K562 (cell line): ENCODE measurements around the gene EEF1A2. TPM values are rescaled to one million over a fixed set of nuclear protein-coding genes. Genes with fewer than 3 reads are reported as not detected.

Source experiments
- ATAC-seq: fragments of 200-7000 bp; cut with Tn5 transposase; 3 replicates; pipeline ENCODE4 v1.9.1; 2020; ENCODE audit warnings: moderate library complexity
- BruUV-seq: library from RNA; stranded (reverse); fragments of 400-500 nt; replicated peaks from 2 replicates; lab custom pipeline; 2021; lab: Mats Ljungman, UMichigan
- CTCF ChIA-PET: fragments of 300-600 bp; formaldehyde crosslinking; extraction: SDS; loops from one replicate; lab custom pipeline; 2021; ENCODE audit warnings: low intra/inter-chr PET ratio; lab: Yijun Ruan, JAX
- POLR2A ChIA-PET: fragments of 300-600, 350-650 bp; sonication (Branson Sonifier 250); formaldehyde crosslinking; extraction: SDS; loops from one replicate; lab custom pipeline; 2021; ENCODE audit warnings: antibody characterized with exemption, inconsistent platforms; lab: Yijun Ruan, JAX
- DNase-seq, 4 experiments: peaks; one replicate each; pipeline versions ENCODE4 v3.0.0 to v3.0.0-alpha.2; 2011 to 2018; ENCODE audit warnings: low spot score in 3 of 4, mixed read lengths in 3 of 4; ENCODE audit errors: extremely low read depth in 1 of 4
- FAIRE-seq: peaks from 2 replicates; lab custom pipeline; 2011; peaks lifted over from hg19 to GRCh38; lab: Jason Lieb, UNC
- H2AFZ ChIP-seq: 2 replicates; pipeline ENCODE4 v1.6.0; 2011; ENCODE audit warnings: low read depth, low read length, control low read depth, inconsistent platforms
- H3K27ac ChIP-seq: fragments of 200-600 bp; 3 replicates; pipeline ENCODE4 v1.8.0; 2011; ENCODE audit warnings: low read depth, mild to moderate bottlenecking, control low read depth, inconsistent platforms, low read length, moderate library complexity, mixed read lengths; ENCODE audit errors: extremely low read depth
- H3K27me3 ChIP-seq, 2 experiments: fragments of 300-600 bp in 1 of 2; 2 replicates in 1 of 2; 3 replicates in 1 of 2; pipeline versions ENCODE4 v1.6.0 to v1.8.0; 2011; ENCODE audit warnings: inconsistent platforms in 2 of 2, low read length in 2 of 2, mild to moderate bottlenecking in 1 of 2, mixed read lengths in 1 of 2, moderate library complexity in 1 of 2; ENCODE audit not compliant: control insufficient read depth in 2 of 2, insufficient read depth in 2 of 2
- H3K36me3 ChIP-seq: fragments of 300-600 bp; 3 replicates; pipeline ENCODE4 v1.8.0; 2011; ENCODE audit warnings: mild to moderate bottlenecking, low read length, inconsistent platforms; ENCODE audit not compliant: control insufficient read depth, insufficient read depth
- H3K4me1 ChIP-seq, 2 experiments: fragments of 200-600 bp in 1 of 2; replicated peaks in 1 of 2; 2 replicates in 1 of 2; 3 replicates in 1 of 2; pipeline versions ENCODE4 v1.5.1 to v1.8.0; 2011; ENCODE audit warnings: inconsistent platforms in 2 of 2, low read length in 2 of 2, mild to moderate bottlenecking in 1 of 2, mixed read lengths in 1 of 2, moderate library complexity in 1 of 2; ENCODE audit not compliant: control insufficient read depth in 2 of 2, insufficient read depth in 2 of 2
- H3K4me2 ChIP-seq: 2 replicates; pipeline ENCODE4 v1.6.1; 2011; ENCODE audit warnings: low read length, control low read depth, inconsistent platforms, mixed read lengths; ENCODE audit not compliant: insufficient read depth
- H3K4me3 ChIP-seq: fragments of 200-600 bp; sonication (generic), shearing (Covaris generic); 2 replicates; pipeline ENCODE4 v1.5.1; 2016; ENCODE audit warnings: control low read depth, inconsistent platforms
- H3K79me2 ChIP-seq: fragments of 200-600 bp; 3 replicates; pipeline ENCODE4 v1.8.0; 2011; ENCODE audit warnings: low read length, inconsistent platforms; ENCODE audit not compliant: control insufficient read depth, insufficient read depth
- H3K9ac ChIP-seq, 2 experiments: 2 replicates each; pipeline versions ENCODE4 v1.6.0 to v1.6.1; 2011; ENCODE audit warnings: low read depth in 2 of 2, low read length in 2 of 2, control low read depth in 1 of 2, inconsistent platforms in 1 of 2, mild to moderate bottlenecking in 1 of 2, mixed read lengths in 1 of 2; ENCODE audit not compliant: insufficient read depth in 1 of 2
- H3K9me1 ChIP-seq: one replicate; pipeline ENCODE4 v1.6.0; 2011; ENCODE audit warnings: inconsistent platforms, mild to moderate bottlenecking, low read length, moderate library complexity; ENCODE audit not compliant: control insufficient read depth, insufficient read depth
- H3K9me3 ChIP-seq: replicated peaks from 2 replicates; pipeline ENCODE4 v1.5.1; 2011; ENCODE audit warnings: low read depth, low read length, inconsistent platforms; ENCODE audit not compliant: control insufficient read depth, insufficient read depth
- H4K20me1 ChIP-seq: replicated peaks from 2 replicates; pipeline ENCODE4 v1.6.1; 2011; ENCODE audit warnings: low read length, inconsistent platforms, mixed read lengths; ENCODE audit not compliant: control insufficient read depth, insufficient read depth
- BRF1 ChIP-seq: IDR thresholded peaks from 3 replicates; pipeline ENCODE4 v1.6.1; 2011; ENCODE audit warnings: borderline replicate concordance, mild to moderate bottlenecking; ENCODE audit not compliant: insufficient read length; ENCODE audit errors: extremely low read depth
- CBFB ChIP-seq: sonication (generic); formaldehyde crosslinking; IDR thresholded peaks from 2 replicates; pipeline ENCODE4 v1.4.0; 2020; ENCODE audit warnings: mild to moderate bottlenecking, missing genetic modification reagents
- DDX20 ChIP-seq: fragments of 450-650 bp; IDR thresholded peaks from 2 replicates; pipeline ENCODE4 v1.6.1; 2016; ENCODE audit warnings: missing genetic modification characterization, low read depth, mild to moderate bottlenecking, missing compliant biosample characterization, moderate library complexity
- E4F1 ChIP-seq: fragments of 250-450 bp; sonication (Bioruptor Pico); IDR thresholded peaks from 2 replicates; pipeline ENCODE4 v1.5.0; 2021; ENCODE audit warnings: mild to moderate bottlenecking, borderline replicate concordance
- FOXK1 ChIP-seq: sonication (generic); formaldehyde crosslinking; IDR thresholded peaks from 2 replicates; pipeline ENCODE4 v1.8.0; 2022; ENCODE audit warnings: missing genetic modification reagents, mild to moderate bottlenecking, borderline replicate concordance
- KHSRP ChIP-seq: fragments of 450-650 bp; IDR thresholded peaks from 2 replicates; pipeline ENCODE4 v1.6.1; 2017
- LCOR ChIP-seq: sonication (generic); formaldehyde crosslinking; IDR thresholded peaks from 2 replicates; pipeline ENCODE4 v1.8.0; 2022; ENCODE audit warnings: mild to moderate bottlenecking, missing genetic modification reagents
- MAX ChIP-seq: sonication (generic); formaldehyde crosslinking; IDR thresholded peaks from 2 replicates; pipeline ENCODE4 v1.9.0; 2022; ENCODE audit warnings: mild to moderate bottlenecking, missing genetic modification reagents
- NFIC ChIP-seq: fragments of 450-650 bp; IDR thresholded peaks from 2 replicates; pipeline ENCODE4 v1.6.1; 2017; ENCODE audit warnings: mild to moderate bottlenecking, inconsistent platforms
- PHB2 ChIP-seq: fragments of 450-650 bp; IDR thresholded peaks from 2 replicates; pipeline ENCODE4 v1.6.1; 2017; ENCODE audit warnings: low read depth
- SPI1 ChIP-seq: IDR thresholded peaks from 2 replicates; pipeline ENCODE4 v1.6.1; 2011; ENCODE audit warnings: low read depth, low read length, control low read depth, borderline replicate concordance
- TCF7 ChIP-seq: sonication (generic); IDR thresholded peaks from 2 replicates; pipeline ENCODE4 v1.6.1; 2016; ENCODE audit warnings: antibody characterized with exemption, borderline replicate concordance
- TRIM25 ChIP-seq: fragments of 450-650 bp; IDR thresholded peaks from 2 replicates; pipeline ENCODE4 v1.7.0; 2016; ENCODE audit warnings: borderline replicate concordance
- ZNF232 ChIP-seq: sonication (generic); formaldehyde crosslinking; IDR thresholded peaks from 2 replicates; pipeline ENCODE4 v1.8.0; 2022; ENCODE audit warnings: mild to moderate bottlenecking, missing genetic modification reagents
- ZNF436 ChIP-seq: fragments of 250-450, 450-650 bp; sonication (Bioruptor Pico); formaldehyde crosslinking; IDR thresholded peaks from 2 replicates; pipeline ENCODE4 v1.7.0; 2020; ENCODE audit warnings: mild to moderate bottlenecking
- WGBS: fragments of 100-300 bp; shearing (Covaris generic); methylation state at CpG from one replicate; pipeline ENCODE4 v1.1.6; 2016; ENCODE audit warnings: low coverage, mixed read lengths; ENCODE audit not compliant: insufficient coverage; ENCODE audit errors: missing lambda C conversion rate; 5-methylcytosine and 5-hydroxymethylcytosine counted together
- in situ Hi-C: fragments of 300-500 bp; cut with MboI; formaldehyde crosslinking; loops from 4 replicates; pipeline ENCODE4 v1.15.0; 2018; ENCODE audit warnings: inconsistent platforms, mixed read lengths
- intact Hi-C: fragments of 100-400 bp; cut with micrococcal nuclease; formaldehyde crosslinking; loops from 2 replicates; pipeline ENCODE4 v1.14.2; 2022
- polyA plus RNA-seq, 8 experiments: library from polyadenylated mRNA; depleted of rRNA in 4 of 8; stranded (reverse) in 5 of 8; unstranded in 3 of 8; fragments of >200 nt; fragmentation: Nextera tagmentation in 2 of 8; fragmentation: Illumina TruSeq in 1 of 8; extraction: Ambion mirVana in 2 of 8; extraction: Trizol in 1 of 8; gene quantifications; 2 replicates each; pipeline versions ENCODE4 v1.2.1 to v1.2.3, GENCODE V29; 2011 to 2014; ENCODE audit warnings: inconsistent platforms in 1 of 8, missing spikeins in 1 of 8
- total RNA-seq, 7 experiments: library from RNA; depleted of rRNA in 6 of 7; stranded (reverse); fragments of >200 nt in 6 of 7; fragmentation: Illumina TruSeq in 2 of 7; extraction: Trizol in 2 of 7; gene quantifications; 2 replicates each; pipeline versions ENCODE4 v1.2.1 to v1.2.3, GENCODE V29; 2011 to 2021; ENCODE audit warnings: low replicate concordance in 1 of 7

Gene EEF1A2
- total and polyA plus RNA-seq, 9 of the 15 experiments (the other 6 are each of a cell fraction or from before 2014, with no cell fraction given): 0.04 to 29.6 (median 11.5) TPM

GRCh38 chr20:63534831-63535651, 36.2 kb upstream of the EEF1A2 start:
- no TSS peak for BruUV-seq
- Histone ChIP-seq H2AFZ (no peak overlapping the region), H4K20me1 (peaks cover 3% of the 10 kb centered on the region; the same call in 1 of the 2 replicates), H3K4me2 (no peak overlapping the region), H3K79me2 (no peaks in the 10 kb centered on the region), H3K36me3 (no peaks in the 10 kb centered on the region), H3K4me3 (no peak overlapping the region), H3K4me1 (peaks cover 6 to 80% of the 10 kb centered on the region in 2 experiments; a peak in 4 of 5 replicates), H3K9me1 (no peaks in the 10 kb centered on the region), H3K9me3 (no peaks in the 10 kb centered on the region), H3K9ac (peak overlapping the region in 1 of 2 experiments; percentile 43; a peak in 1 of 4 replicates), H3K27ac (no peak overlapping the region), H3K27me3 (peaks cover 0 to 31% of the 10 kb centered on the region in 2 experiments; a peak in 3 of 5 replicates)
- intact Hi-C loops: loop anchor here (5.0 to 10.0 kb wide), 3 partner anchors 120 to 502 kb away; partner anchors contain the start of genes ARFRP1, C20orf204, RTEL1 and STMN3
- WGBS: 29% methylated on average over 38 of the region's 49 CpGs
- DNase-seq (peak in 1 of 4 experiments; percentile 31), ATAC-seq (no peak), FAIRE-seq (no peak)
- in situ Hi-C loops: no loop called here
- POLR2A ChIA-PET: interaction anchor here (0.5 to 2.2 kb wide), 4 partner anchors 11 to 546 kb away, joined by 3 to 27 read pairs (median 5); partner anchors contain the start of gene PPDPF
- CTCF ChIA-PET: no interaction called here
- TF ChIP-seq CBFB (CRISPR knock-in tag) (0 out of 2 replicates have a peak, but pooled peaks have one; percentile 76), TCF7 (no peak), BRF1 (no peak), MAX (CRISPR knock-in tag) (peak; percentile 94), TRIM25 (no peak), ZNF436 (no peak), SPI1 (no peak), NFIC (no peak), FOXK1 (CRISPR knock-in tag) (peak; percentile 84), E4F1 (CRISPR knock-in tag) (no peak), DDX20 (tag) (no peak), KHSRP (no peak), ZNF232 (CRISPR knock-in tag) (peak; percentile 83; the same call in 1 of the 2 replicates), PHB2 (no peak), LCOR (CRISPR knock-in tag) (no peak)
